Raji (cell line): ENCODE measurements around the gene AKR1D1.

Experiments
- POLR2A ChIP-seq: IDR thresholded peaks from 2 replicates; pipeline ENCODE4 v1.6.1; 2011; ENCODE audit warnings: low read depth, low read length, control low read depth; ENCODE audit not compliant: insufficient read depth

AKR1D1 gene

GRCh38 chr7:138097064-138097741 is 20.9 kb downstream of the AKR1D1 start:
- TF ChIP-seq POLR2A = no peak

GRCh38 chr7:138099813-138100212 is 23.6 kb downstream of the AKR1D1 start:
- TF ChIP-seq POLR2A = no peak

GRCh38 chr7:138105221-138105620 is 29.0 kb downstream of the AKR1D1 start:
- no peak for TF ChIP-seq POLR2A

GRCh38 chr7:138115047-138115446 is 38.8 kb downstream of the AKR1D1 start:
- no peak for TF ChIP-seq POLR2A

GRCh38 chr7:138116141-138116540 is 39.9 kb downstream of the AKR1D1 start:
- TF ChIP-seq POLR2A = no peak

- TF ChIP-seq POLR2A = no peak
Measured at GRCh38 chr7:138116892-138117291, 40.6 kb downstream of the AKR1D1 start.

- TF ChIP-seq POLR2A = no peak
Measured at GRCh38 chr7:138120140-138120827, 44.0 kb downstream of the AKR1D1 start.

GRCh38 chr7:138122162-138122561 is 45.9 kb downstream of the AKR1D1 start:
- TF ChIP-seq POLR2A = no peak

GRCh38 chr7:138125119-138125518 is 48.9 kb downstream of the AKR1D1 start:
- TF ChIP-seq POLR2A = no peak

- TF ChIP-seq POLR2A = no peak
Measured at GRCh38 chr7:138125598-138126111, 49.4 kb downstream of the AKR1D1 start.

GRCh38 chr7:138126928-138127327 is 50.7 kb downstream of the AKR1D1 start:
- no peak for TF ChIP-seq POLR2A

- TF ChIP-seq POLR2A = no peak
Measured at GRCh38 chr7:138127996-138128395, 51.7 kb downstream of the AKR1D1 start.

GRCh38 chr7:138129551-138130165 is 53.4 kb downstream of the AKR1D1 start:
- no peak for TF ChIP-seq POLR2A

GRCh38 chr7:138137423-138138171 is 61.3 kb downstream of the AKR1D1 start:
- no peak for TF ChIP-seq POLR2A

- no peak for TF ChIP-seq POLR2A
Measured at GRCh38 chr7:138138244-138138643, 62.0 kb downstream of the AKR1D1 start.
